Left renal cortex interstitium (tissue), 4 donors: ENCODE data around the gene SIX5. TPM values are rescaled to one million over a fixed set of nuclear protein-coding genes. Genes with fewer than 3 reads are reported as not detected.

ENCODE experiments used
- DNase-seq, 4 donors: peaks; one replicate each; pipeline ENCODE4 v3.0.0-alpha.2; 2013; ENCODE audit warnings: low read depth in 4 of 4, low spot score in 2 of 4, missing footprints in 1 of 4
- polyA plus RNA-seq, 4 donors: library from polyadenylated mRNA; unstranded; fragments of 120-200 nt; gene quantifications; one replicate each; pipeline ENCODE4 v1.2.1, GENCODE V29; 2013; ENCODE audit not compliant: insufficient read length in 4 of 4

SIX5 gene
- polyA plus RNA-seq, 4 donors, result 13.6 to 38.5 (median 27.7) TPM

DNA sequence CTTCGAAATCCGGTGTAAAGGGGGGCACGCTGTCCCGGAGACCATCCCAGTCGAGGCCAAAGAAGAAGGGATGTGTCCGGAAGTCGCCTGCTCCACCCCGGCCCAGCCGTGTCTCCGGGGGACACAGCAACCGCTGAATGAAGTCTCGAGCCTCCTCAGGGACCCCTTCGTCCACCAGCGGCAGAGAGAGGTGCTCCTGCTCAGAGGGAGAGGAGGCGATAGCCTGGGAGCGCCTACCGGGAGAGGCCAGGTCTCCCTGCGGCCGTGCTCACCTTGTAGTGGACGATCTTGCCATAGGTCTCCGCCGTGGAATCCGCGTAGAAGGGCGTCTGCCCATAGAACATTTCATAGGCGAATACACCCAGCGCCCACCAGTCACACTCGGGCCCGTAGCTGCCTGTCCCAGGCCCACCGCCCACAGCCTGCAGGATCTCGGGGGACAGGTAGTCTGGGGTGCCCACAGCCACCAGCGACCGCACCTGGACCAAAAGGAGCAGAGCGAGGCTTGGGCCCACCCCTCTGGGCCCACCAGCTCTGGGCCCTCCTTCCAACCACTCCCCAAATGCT, 8.4 kb upstream of the SIX5 start:
- no peak for DNase-seq

DNA sequence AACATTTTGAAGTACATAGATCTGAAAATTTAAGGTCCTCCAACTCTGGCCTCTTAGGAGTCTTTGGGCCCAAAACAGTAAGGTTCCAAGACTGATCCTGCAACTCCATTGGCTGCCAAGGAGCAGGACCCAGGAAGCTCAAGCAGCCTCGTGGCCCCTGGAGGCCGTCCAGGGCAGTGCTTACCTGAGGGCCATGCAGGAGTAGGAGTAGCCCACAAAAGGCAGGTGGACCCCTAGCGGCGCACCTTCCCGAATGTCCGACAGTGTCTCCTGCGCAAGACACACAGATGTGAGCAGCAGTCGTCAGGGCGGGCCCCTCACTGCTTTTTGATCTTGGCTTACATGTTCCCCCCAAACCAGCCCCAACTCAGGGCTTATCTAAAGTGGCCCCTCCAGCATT, 5.7 kb upstream of the SIX5 start:
- DNase-seq, result no peak

DNA sequence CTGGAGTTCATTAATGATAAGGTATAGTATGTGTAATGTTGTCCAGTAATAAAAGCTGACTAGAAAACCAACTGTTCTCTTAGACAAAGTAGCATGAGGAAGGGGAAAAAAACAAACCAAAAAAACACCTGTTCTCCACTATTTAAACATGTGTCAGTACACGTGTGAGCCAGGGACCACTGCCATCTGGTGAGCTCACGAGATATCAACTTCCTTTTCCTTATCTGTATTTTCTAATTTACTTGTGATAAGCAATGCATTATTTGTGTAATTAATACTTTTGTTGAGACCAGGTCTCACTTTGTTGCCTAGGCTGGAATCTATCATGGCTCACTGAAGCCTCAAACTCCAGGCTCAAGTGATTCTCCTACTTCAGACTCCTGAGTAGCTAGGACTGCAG, 4.3 kb upstream of the SIX5 start:
- DNase-seq, result no peak

DNA sequence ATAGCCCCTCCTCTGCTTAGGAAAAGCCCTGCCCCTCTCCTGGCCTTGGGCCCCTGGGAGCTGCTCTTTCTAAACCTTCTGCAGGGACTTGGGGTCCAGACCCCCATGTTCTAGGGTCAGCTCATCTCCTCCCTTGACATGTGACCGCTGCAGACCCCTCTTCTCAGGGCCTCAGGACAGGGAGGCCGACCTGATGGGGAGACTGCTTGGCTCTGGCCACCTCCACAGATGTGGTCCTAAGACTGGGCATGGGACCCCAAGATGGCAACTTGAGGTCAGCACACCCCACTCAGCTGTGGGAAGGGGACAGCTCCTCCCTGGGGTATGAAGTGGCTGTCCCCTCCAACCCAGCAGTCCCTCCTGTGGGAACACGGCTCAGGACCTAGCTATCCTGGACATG, 3.9 kb upstream of the SIX5 start:
- no peak for DNase-seq

DNA sequence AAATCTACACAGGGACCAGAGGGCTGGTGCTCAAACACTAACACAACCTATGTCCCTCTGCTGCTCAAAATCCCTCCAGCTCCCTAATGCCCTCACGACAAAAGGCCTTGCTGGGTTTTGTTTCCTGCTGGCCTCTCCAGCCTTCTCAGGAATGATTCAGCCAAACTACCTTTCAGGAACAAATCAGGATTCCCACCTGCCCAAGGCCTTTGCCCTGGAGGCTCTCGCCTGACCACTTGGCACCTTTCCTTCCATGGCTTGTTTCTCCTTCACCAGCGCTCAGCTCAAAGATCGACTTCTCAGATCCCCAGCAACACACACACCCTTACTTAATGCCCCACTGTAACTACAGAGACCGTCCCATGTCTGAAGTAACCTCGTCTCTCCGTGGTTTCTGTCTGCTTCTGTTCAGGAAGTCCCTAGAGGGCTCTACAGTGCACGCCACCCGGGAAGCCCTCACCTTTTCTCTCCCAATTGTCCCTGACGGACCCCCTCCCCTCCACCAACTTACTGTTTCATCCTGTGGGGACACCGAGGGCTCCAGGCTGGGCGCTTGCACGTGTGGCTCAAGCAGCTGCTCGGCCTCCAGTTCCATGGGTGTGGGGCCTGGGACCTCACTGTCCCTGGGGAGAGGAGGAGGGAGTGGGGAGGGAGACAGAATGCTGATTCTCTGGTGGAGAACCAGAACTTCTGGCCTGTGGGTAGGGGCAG, 3.2 kb upstream of the SIX5 start:
- DNase-seq, result no peak

DNA sequence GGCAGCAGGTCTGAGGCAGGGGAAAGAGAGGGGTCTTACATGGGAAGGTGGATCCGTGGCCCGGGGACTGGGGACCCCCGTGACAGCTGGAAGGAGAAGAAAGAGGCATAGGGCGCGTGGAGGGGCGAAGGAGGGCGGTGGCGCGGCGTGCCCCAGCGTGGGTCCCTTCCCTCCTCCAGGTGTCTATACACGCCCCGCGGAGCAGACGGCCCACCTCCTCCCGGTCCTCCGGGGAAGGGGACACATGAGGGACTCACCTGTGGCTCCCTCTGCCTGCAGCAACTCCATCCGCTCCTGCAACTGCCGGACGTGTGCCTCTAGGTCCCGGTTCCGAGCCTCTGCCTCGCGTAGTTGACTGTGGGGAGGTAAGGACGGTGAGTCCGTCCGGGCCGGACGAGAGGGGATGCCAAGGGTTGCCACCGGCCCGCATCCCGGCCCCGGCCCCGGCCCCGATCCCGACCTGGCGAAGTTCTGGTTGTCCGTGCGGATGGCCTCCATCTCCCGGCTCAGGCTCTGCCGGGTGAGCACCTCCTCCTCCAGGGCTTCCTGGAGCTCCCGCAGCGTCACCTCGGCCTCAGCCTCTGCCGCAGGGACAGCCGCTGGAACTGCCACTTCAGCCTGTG, 2.4 kb upstream of the SIX5 start:
- DNase-seq, result no peak

DNA sequence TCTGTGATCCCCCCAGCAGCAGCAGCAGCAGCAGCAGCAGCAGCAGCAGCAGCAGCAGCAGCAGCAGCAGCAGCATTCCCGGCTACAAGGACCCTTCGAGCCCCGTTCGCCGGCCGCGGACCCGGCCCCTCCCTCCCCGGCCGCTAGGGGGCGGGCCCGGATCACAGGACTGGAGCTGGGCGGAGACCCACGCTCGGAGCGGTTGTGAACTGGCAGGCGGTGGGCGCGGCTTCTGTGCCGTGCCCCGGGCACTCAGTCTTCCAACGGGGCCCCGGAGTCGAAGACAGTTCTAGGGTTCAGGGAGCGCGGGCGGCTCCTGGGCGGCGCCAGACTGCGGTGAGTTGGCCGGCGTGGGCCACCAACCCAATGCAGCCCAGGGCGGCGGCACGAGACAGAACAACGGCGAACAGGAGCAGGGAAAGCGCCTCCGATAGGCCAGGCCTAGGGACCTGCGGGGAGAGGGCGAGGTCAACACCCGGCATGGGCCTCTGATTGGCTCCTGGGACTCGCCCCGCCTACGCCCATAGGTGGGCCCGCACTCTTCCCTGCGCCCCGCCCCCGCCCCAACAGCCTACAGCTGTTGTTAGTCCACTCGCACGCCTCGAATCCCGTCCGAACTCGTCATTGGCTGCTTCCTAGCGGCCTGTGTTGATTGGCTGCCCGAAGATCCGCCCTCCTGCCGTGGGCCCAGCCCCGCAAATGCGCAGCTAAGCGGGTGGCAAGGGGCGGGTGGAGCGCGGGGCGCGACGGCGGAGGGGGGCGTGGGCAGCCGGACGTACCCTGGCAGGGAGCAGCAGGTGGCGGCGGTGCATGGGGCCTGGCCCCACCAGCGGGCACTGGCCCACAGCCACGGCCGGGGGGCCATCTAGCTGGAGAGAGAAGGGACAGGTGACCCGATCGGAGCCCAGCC, 1.4 kb upstream of the SIX5 start:
- DNase-seq, result peak in 3 of 4 donors; percentile 89 to 95 (median 94)

DNA sequence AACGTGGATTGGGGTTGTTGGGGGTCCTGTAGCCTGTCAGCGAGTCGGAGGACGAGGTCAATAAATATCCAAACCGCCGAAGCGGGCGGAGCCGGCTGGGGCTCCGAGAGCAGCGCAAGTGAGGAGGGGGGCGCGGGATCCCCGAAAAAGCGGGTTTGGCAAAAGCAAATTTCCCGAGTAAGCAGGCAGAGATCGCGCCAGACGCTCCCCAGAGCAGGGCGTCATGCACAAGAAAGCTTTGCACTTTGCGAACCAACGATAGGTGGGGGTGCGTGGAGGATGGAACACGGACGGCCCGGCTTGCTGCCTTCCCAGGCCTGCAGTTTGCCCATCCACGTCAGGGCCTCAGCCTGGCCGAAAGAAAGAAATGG, 754 bp upstream of the SIX5 start:
- no peak for DNase-seq

DNA sequence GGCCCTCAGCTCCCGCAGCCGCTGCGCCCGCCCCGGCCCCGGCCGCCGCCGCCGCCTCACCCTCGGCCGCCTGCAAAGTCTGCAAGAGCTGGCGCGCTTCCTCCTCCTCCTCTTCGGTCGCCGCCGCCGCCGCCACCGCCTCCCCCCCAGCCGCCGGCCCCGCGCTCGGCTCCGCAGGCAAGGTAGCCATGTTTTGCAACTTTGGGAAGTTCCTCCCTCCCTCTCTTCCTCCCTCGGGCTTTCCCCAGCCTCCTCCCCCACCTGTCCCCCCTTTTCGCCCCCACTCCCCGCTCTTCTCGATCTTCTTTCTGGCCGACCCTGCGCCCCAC, 433 bp downstream of the SIX5 start:
- no peak for DNase-seq

DNA sequence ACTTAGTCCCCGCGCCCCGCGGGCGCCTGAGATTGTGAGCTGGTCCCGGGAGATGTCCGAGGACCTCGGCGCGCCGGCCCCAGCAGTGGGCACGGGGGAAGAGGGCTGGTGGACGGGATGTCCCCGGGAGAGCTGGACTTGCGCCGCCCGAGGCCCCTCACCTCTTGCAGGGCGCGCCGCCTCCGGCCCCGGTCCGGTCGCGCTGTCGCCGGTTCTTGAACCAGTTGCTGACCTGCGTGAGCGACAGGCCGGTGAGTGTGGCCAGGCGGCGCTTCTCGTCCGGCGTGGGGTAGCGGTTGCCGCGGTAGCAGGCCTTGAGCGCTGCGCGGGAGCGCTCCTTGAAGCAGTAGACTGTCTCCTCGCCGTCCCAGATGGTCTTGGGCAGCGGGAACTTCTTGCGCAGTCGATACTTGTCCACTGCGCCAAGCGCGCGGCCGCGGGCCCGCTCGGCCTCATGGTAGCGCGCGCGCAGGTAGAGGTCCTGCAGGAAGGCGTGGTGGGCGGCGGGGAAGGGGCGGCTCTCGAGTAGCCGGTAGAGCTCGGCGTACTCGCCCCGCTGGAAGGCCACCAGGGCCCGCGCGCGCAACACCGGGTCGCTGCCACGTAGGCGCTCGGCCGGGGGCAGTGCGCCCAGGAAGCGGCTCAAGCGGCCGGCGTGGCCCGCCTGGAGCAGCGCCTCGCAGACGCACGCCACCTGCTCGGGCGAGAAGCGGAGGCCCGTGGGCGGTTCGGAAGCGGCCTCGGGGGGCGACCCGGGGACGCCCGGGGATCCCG, 984 bp downstream of the SIX5 start:
- peak in 1 of 4 donors; percentile 42 for DNase-seq

DNA sequence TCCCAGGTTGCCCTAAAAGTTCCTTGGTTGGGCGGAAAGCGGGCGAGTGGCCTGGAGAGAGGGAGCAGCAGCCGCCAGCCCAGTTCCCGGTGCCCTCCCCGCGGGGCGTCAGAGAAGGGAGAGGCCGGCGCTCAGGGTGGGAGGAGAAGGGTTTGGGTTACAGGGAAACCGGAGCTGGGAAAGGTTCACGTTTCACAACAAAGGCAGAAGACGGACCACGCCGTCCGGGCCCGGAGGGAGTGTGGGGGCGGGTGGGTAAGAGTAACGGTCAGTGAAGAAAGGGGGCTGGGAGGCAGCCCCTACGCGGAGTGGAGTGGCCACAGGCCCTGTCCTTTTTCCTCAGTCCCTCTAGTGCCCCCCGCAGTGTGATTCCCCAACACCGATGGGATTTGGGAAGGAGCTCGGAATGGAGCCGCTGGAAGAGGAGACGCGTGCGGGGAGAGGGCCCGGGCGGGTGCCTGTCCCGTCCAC, 1.6 kb downstream of the SIX5 start:
- peak in 2 of 4 donors; percentile 86 to 87 for DNase-seq

DNA sequence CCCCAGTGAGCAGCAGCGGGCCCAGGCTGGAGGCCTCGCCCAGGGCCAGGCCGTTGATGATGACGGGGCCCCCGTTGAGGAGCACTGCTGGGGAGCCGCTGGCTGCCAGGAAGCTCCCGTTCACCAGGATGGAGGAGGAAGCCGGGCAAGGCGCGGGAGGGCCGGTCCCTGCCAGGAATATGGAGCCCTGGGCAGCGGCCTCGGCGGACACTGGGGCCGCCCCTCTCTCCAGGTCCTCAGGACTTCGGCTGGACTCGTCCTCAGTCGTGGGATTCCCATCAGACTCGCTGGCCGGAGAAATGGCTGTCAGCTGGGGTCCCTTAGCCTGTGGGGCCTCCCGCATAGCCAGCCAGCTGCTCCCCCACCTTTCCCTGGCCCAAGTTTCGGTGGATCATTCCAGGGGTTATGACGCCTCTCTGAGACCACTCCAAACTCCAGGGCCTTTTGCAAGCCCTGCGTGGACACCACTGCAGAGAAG, 2.1 kb downstream of the SIX5 start:
- no peak for DNase-seq

DNA sequence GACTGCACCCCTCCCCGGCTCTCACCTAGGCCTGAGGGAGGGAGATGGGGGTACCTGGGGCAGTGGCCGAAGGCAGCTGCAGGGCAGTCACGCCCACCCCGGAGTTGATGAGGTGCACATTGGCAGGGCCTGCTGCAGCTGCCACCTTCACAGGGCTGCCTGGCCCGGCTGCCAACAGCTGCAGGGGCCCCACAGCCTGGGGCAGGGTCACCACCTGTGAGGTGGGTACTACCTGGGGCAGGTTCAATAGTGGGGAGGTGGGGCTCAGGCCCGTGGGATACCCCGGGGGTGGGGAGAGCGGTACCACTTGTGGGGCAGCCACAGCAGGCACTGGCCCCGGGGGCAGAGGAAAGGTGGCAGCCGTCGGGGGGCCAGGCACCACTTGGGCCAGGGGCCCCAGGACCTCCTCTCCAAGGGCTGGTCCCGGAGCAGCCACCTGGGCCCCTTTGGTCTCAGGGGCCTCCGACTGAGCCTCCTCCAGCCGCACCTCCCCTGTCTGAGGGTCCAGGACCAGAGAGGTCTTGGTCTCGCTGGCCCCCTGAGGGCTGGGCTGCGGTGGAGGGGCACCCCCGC, 2.7 kb downstream of the SIX5 start:
- DNase-seq, result no peak

DNA sequence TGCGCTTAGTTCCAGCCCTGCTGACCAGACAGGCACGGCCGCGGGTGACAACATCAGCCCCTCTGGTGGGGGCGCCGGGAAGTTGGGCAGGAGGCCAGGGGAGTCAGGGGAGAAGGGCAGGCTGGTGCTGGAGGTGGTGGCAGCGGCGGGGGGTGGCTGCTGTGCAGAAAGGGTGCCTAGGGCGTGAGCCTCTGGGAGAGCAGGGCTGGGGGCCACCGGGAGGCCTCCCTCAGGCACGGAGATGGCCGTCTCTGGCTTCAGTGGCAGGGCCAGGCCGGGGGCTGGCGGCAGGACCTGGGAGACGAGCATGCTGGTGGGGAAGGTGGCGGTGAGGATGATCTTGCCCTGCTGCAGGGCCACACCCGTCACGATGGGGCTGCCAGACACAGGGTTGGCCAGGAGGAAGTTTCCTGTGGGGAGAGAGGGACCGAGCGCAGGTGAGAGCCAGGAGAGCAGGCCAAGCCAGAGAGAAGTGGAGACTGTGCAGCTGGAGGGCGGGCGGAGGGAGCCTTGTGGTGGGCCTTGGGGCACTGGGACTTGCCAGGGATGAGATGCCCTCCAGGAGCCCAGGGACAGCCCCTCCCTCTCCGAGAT, 3.3 kb downstream of the SIX5 start:
- DNase-seq, result no peak

DNA sequence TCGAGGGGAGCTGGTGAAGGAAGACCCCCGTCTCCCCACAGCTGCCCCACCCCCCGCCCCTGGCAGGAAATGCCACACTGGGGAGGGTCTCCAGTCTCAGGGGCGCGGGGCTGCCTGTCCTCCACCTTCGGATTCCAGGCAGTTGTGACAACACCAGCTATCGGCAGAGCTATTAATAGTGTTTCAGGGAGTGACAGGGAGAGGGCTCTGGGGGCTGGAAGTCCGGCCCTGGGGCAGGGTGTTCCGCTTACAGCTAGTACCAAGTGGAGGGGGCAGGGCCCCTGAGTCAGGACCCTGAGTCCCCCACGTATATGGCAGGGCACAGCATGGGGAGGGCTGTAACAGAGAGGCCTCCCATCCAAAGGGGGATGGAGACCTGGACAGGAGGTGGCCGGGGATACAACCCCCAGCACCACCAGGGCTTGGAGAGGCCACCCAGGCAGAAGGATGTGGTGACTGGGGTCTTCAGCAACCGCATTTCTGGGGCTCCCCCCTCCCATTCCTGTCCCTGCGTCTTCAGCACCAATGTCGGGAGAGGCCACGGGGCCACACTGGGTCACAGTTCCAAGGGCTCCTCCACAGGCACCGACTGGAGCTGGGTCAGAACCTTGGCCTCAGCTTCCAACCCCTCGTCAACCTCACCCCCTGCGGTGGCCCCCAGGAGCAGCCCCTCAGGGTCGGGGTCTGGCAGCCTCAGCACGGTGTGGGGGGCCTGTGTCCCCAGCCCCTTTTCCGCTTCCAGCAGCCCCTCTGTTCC, 3.9 kb downstream of the SIX5 start:
- DNase-seq, result no peak

DNA sequence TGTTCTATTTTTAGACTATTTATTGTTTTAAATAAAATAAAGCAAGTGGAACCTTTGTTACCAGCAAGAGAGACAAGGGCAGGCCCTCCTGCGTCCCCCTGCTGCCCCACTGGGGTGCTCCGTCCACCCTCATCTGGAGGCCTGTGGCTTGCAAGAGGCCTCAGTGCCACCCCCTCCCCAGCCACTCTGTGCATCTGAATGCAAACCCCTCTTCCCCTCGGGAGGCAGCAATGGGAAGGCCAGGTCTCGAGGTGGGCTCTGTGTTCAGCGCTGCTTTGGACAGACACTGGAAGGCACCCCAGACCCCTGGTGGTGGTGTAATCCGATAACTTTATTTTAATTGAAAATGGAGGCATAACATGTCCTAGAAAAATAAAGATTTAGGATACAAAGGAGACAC, 4.6 kb downstream of the SIX5 start:
- no peak for DNase-seq

DNA sequence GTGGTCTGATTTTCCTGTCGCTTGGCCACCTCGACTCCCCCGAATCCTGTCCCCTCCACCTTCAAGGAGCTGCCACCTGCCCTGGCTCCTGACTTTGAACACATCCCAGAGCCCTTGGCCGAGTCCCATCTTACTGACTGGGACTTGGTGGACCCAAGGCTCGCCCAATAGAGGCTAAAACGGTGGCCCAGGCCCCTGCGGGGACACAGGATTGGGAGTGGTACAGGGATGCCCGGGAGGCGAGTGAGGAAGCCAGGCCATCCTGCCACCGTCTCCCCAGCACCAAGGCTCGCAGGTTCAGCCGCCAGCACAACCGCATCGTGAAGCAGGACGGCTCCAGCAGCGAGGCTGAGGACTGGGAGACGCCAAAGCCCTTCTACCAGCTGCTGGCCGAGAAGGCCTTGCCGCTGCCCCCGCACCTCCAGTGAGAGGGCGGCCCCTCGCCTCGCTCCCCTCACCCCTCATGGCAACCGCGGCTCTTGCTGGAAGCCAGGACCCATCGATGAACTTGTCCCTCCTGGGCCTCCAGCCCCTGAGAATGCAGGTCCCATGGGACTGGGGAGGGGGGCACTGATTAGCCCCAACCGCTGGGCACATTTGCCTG, 5.3 kb downstream of the SIX5 start:
- no peak for DNase-seq

DNA sequence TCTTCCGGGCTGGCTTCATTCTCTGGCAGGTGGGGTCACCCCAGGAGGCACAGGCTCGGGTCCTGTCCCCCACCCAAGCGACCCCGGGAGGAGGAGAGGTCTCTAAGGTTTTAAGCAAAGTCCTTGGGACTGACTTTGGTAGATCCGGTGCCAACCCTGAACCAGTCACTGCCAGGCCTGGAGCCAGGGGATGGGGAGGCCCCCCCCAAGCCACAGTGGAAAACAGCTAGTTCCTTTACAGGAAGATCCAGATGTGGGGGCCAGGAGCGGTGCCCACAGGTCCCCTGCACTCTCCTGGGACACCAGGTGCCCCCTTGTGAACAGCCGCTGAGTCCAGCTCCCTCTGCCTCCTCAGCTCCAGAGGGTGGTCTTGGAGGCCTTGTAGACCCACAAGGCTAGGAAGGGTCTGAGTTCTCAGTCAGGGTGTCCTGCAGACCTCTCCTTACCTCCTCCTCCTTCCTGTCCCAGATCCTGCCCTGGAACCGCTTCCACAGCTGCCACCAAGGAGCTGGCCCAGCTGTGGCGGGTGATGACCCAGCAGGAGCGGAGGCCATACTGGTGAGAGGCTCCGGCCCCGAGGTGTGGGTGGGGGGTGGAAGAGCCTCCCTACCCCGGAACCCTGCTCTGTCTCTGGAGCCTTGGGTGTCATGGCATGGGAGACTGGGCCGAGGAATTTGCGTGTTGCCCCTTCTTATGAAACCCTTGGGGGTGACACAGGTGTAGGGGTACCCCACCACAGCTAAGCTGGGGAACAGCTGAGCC, 6.0 kb downstream of the SIX5 start:
- no peak for DNase-seq
